ENCODE results near the gene SPATA9. TPM values are rescaled to one million over a fixed set of nuclear protein-coding genes. Genes with fewer than 3 reads are reported as not detected.

SPATA9 gene
- total RNA-seq, 4 donors from 2014 or later = 0.76 TPM; not detected in 3

GRCh38 chr5:95670568-95670967 is 12.2 kb downstream of the SPATA9 start:
- peak overlapping the region; percentile 68 to 86 (median 82) for H3K27ac ChIP-seq
- no peaks in the 10 kb centered on the region for H3K27me3 ChIP-seq
- H3K4me3 ChIP-seq = no peak overlapping the region
- peaks cover 12 to 14% of the 10 kb centered on the region in 2 donors for H3K4me1 ChIP-seq
- TF ChIP-seq CTCF (IDR thresholded peaks at IDR 0.05 in 4 of 5, conservative IDR thresholded peaks at IDR 0.05 in 1 of 5) (no peak), POLR2A (IDR thresholded peaks at IDR 0.05) (no peak)
- H3K9me3 ChIP-seq = no peaks in the 10 kb centered on the region
- no peaks in the 10 kb centered on the region for H3K36me3 ChIP-seq
- DNase-seq (no peak), ATAC-seq (no peak)
- in situ Hi-C loops (cut with MboI; ENCODE audit: low sequenced_read_pairs in 4 of 4) (loop anchor here in 2 of 4 donors (10.0 to 25.0 kb wide), 2 partner anchors 54 to 667 kb away; no protein-coding TSS in a partner anchor), intact Hi-C loops (cut with DNase I; ENCODE audit: low total_unique reads) (no loop called here)

GRCh38 chr5:95669985-95670384 is 12.8 kb downstream of the SPATA9 start:
- intact Hi-C loops (cut with DNase I; ENCODE audit: low total_unique reads) = loop anchor here (1.0 to 5.0 kb wide), 3 partner anchors 42 to 102 kb away; no protein-coding TSS in a partner anchor
- in situ Hi-C loops (cut with MboI; ENCODE audit: low sequenced_read_pairs in 4 of 4) = loop anchor here (5.0 to 25.0 kb wide), 6 partner anchors 55 to 667 kb away; no protein-coding TSS in a partner anchor
- no peak for TF ChIP-seq POLR2A (IDR thresholded peaks at IDR 0.05)
- no peak for TF ChIP-seq CTCF (IDR thresholded peaks at IDR 0.05 in 4 of 5, conservative IDR thresholded peaks at IDR 0.05 in 1 of 5)

GRCh38 chr5:95669540-95669939 is 13.3 kb downstream of the SPATA9 start:
- in situ Hi-C loops (cut with MboI; ENCODE audit: low sequenced_read_pairs in 4 of 4) = loop anchor here (5.0 to 25.0 kb wide), 6 partner anchors 55 to 668 kb away; no protein-coding TSS in a partner anchor
- peaks cover 14% of the 10 kb centered on the region in 2 donors for H3K4me1 ChIP-seq

More at GRCh38 chr5:95669985-95670384, 12.8 kb downstream of the SPATA9 start:
- DNase-seq (no peak), ATAC-seq (no peak)
- H3K36me3 ChIP-seq = no peaks in the 10 kb centered on the region
- peak overlapping the region; percentile 68 to 86 (median 82) for H3K27ac ChIP-seq
- no peak overlapping the region for H3K4me3 ChIP-seq
- no peaks in the 10 kb centered on the region for H3K9me3 ChIP-seq
- no peaks in the 10 kb centered on the region for H3K27me3 ChIP-seq
- peaks cover 12 to 14% of the 10 kb centered on the region in 2 donors for H3K4me1 ChIP-seq

GRCh38 chr5:95668728-95669127 is 14.1 kb downstream of the SPATA9 start:
- no peak for TF ChIP-seq CTCF (IDR thresholded peaks at IDR 0.05 in 4 of 5, conservative IDR thresholded peaks at IDR 0.05 in 1 of 5)
- TF ChIP-seq POLR2A (IDR thresholded peaks at IDR 0.05) = no peak
- H3K27me3 ChIP-seq = no peaks in the 10 kb centered on the region
- peak overlapping the region; percentile 68 to 86 (median 82) for H3K27ac ChIP-seq
- no peak overlapping the region for H3K4me3 ChIP-seq
- intact Hi-C loops (cut with DNase I; ENCODE audit: low total_unique reads) (loop anchor here (1.0 to 5.0 kb wide), 3 partner anchors 44 to 104 kb away; no protein-coding TSS in a partner anchor), in situ Hi-C loops (cut with MboI; ENCODE audit: low sequenced_read_pairs in 4 of 4) (loop anchor here (5.0 to 25.0 kb wide), 6 partner anchors 56 to 669 kb away; no protein-coding TSS in a partner anchor)
- peaks cover 17 to 20% of the 10 kb centered on the region in 2 donors for H3K4me1 ChIP-seq
- ATAC-seq (no peak), DNase-seq (no peak)
- H3K9me3 ChIP-seq = no peaks in the 10 kb centered on the region
- H3K36me3 ChIP-seq = no peaks in the 10 kb centered on the region

More at GRCh38 chr5:95669540-95669939, 13.3 kb downstream of the SPATA9 start:
- Histone ChIP-seq H3K9me3 (no peaks in the 10 kb centered on the region), H3K4me3 (no peak overlapping the region), H3K36me3 (no peaks in the 10 kb centered on the region), H3K27me3 (no peaks in the 10 kb centered on the region), H3K27ac (peak overlapping the region; percentile 68 to 86 (median 82))
- ATAC-seq = peak; percentile 99
- DNase-seq = peak; percentile 86 to 89
- intact Hi-C loops (cut with DNase I; ENCODE audit: low total_unique reads) = loop anchor here (1.0 to 5.0 kb wide), 3 partner anchors 43 to 103 kb away; no protein-coding TSS in a partner anchor
- TF ChIP-seq CTCF (IDR thresholded peaks at IDR 0.05 in 4 of 5, conservative IDR thresholded peaks at IDR 0.05 in 1 of 5) = no peak
- TF ChIP-seq POLR2A (IDR thresholded peaks at IDR 0.05) = peak in 1 of 2 donors; percentile 50
